CD4-positive, CD25-positive, alpha-beta regulatory T cell (primary cell): ENCODE data around the gene NOS1AP. TPM values are rescaled to one million over a fixed set of nuclear protein-coding genes. Genes with fewer than 3 reads are reported as not detected.
"Not testable (repeated sequence)": the region's sequence is repeated elsewhere in the genome, so short reads cannot be mapped to it uniquely, and the experiment has no call there.

Source experiments
- ATAC-seq, 2 donors: fragments of 150-1000 bp; cut with Tn5 transposase; one replicate each; pipeline ENCODE4 v1.10.0; 2021; ENCODE audit warnings: low read depth in 2 of 2, moderate number of reproducible peaks in 2 of 2, moderate library complexity in 1 of 2
- DNase-seq, 3 donors: peaks; one replicate each; pipeline versions ENCODE4 v3.0.0 to v3.0.0-alpha.2; 2012 to 2022; ENCODE audit warnings: mixed read lengths in 1 of 3
- H3K27ac ChIP-seq: one replicate; pipeline ENCODE4 v1.7.0; 2013; ENCODE audit warnings: mild to moderate bottlenecking, low read length; ENCODE audit not compliant: insufficient read depth, poor library complexity, severe bottlenecking
- H3K27me3 ChIP-seq: one replicate; pipeline ENCODE4 v1.7.0; 2013; ENCODE audit warnings: low read length; ENCODE audit not compliant: control insufficient read depth, insufficient read depth
- H3K36me3 ChIP-seq: one replicate; pipeline ENCODE4 v1.7.0; 2013; ENCODE audit warnings: mild to moderate bottlenecking, low read length, moderate library complexity; ENCODE audit not compliant: control insufficient read depth, insufficient read depth
- H3K4me1 ChIP-seq: 2 replicates; pipeline ENCODE4 v1.7.0; 2013; ENCODE audit warnings: mild to moderate bottlenecking, low read length; ENCODE audit not compliant: insufficient read depth, control insufficient read depth, poor library complexity, severe bottlenecking
- H3K4me3 ChIP-seq: one replicate; pipeline ENCODE4 v1.7.0; 2013; ENCODE audit warnings: low read depth, mild to moderate bottlenecking, low read length, moderate library complexity
- H3K9me3 ChIP-seq, 2 experiments: 1 replicate in 1 of 2; 2 replicates in 1 of 2; pipeline ENCODE4 v1.7.0; 2013; ENCODE audit warnings: low read length in 2 of 2, mild to moderate bottlenecking in 1 of 2, moderate library complexity in 1 of 2; ENCODE audit not compliant: control insufficient read depth in 2 of 2
- H3K27ac Mint-ChIP-seq, 3 donors: one replicate each; pipeline ENCODE4 v1.8.0; 2020 to 2022; ENCODE audit warnings: mild to moderate bottlenecking in 3 of 3, mixed read lengths in 3 of 3, moderate library complexity in 2 of 3
- H3K27me3 Mint-ChIP-seq: one replicate; pipeline ENCODE4 v1.8.0; 2022; ENCODE audit warnings: mild to moderate bottlenecking, mixed read lengths
- H3K36me3 Mint-ChIP-seq: one replicate; pipeline ENCODE4 v1.8.0; 2020; ENCODE audit warnings: mixed read lengths
- H3K4me1 Mint-ChIP-seq, 4 donors: one replicate each; pipeline ENCODE4 v1.8.0; 2020 to 2022; ENCODE audit warnings: mixed read lengths in 4 of 4, mild to moderate bottlenecking in 1 of 4
- H3K4me3 Mint-ChIP-seq, 4 donors: one replicate each; pipeline ENCODE4 v1.8.0; 2020 to 2022; ENCODE audit warnings: mild to moderate bottlenecking in 4 of 4, mixed read lengths in 4 of 4, moderate library complexity in 3 of 4
- H3K9me3 Mint-ChIP-seq, 7 donors: one replicate each; pipeline ENCODE4 v1.8.0; 2020 to 2022; ENCODE audit warnings: mixed read lengths in 7 of 7, mild to moderate bottlenecking in 3 of 7, moderate library complexity in 2 of 7
- polyA plus RNA-seq, 4 donors: library from polyadenylated mRNA; unstranded; fragments of 300-500 nt; fragmentation: Illumina TruSeq; gene quantifications; one replicate each; pipeline ENCODE4 v1.2.3, GENCODE V29; 2021
- total RNA-seq: library from RNA; stranded (reverse); gene quantifications from one replicate; pipeline ENCODE4 v1.2.3, GENCODE V29; 2022

Gene NOS1AP
- total and polyA plus RNA-seq, 5 donors from 2014 or later, result not detected

DNA sequence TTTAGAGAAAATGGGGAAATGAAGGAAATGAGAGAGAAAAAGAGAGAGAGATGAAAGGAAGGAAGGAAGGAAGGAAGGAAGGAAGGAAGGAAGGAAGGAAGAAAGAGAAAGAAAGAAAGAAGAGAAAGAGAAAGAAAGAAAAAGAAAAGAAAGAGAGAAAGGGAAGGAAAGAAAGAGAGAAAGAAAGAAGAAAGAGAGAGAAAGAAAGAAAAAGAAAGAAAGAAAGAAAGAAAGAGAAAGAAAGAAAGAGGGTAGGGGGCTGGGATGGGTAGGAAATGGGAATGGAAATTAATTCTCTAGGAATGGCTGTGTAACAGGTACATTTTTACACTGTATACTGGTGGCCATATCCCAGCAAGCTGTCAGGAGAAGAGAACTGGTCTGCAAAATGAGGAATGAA lies 346.7 kb downstream of the NOS1AP start:
- Histone ChIP-seq H3K9me3 (no peaks in the 10 kb centered on the region), H3K4me3 (no peak overlapping the region), H3K36me3 (no peaks in the 10 kb centered on the region), H3K27ac (no peak overlapping the region), H3K4me1 (no peaks in the 10 kb centered on the region), H3K27me3 (peaks cover 13% of the 10 kb centered on the region)
- Mint-ChIP-seq H3K27me3 (peaks cover 16% of the 10 kb centered on the region), H3K27ac (no peak overlapping the region), H3K9me3 (peaks cover 0 to 1% (median 0%) of the 10 kb centered on the region in 7 donors), H3K36me3 (no peaks in the 10 kb centered on the region), H3K4me3 (no peak overlapping the region), H3K4me1 (no peaks in the 10 kb centered on the region)
- ATAC-seq, result no peak
- DNase-seq, result no peak

- no peak overlapping the region for H3K4me3 ChIP-seq
- no peak for DNase-seq
- Mint-ChIP-seq H3K4me3 (no peak overlapping the region), H3K36me3 (no peaks in the 10 kb centered on the region), H3K4me1 (no peaks in the 10 kb centered on the region), H3K27ac (no peak overlapping the region), H3K27me3 (peaks cover 23% of the 10 kb centered on the region), H3K9me3 (peaks cover 0 to 1% (median 0%) of the 10 kb centered on the region in 7 donors)
- ATAC-seq, result no peak
- H3K27ac ChIP-seq, result no peak overlapping the region
- H3K4me1 ChIP-seq, result no peaks in the 10 kb centered on the region
- H3K36me3 ChIP-seq, result no peaks in the 10 kb centered on the region
- no peaks in the 10 kb centered on the region for H3K9me3 ChIP-seq
- H3K27me3 ChIP-seq, result peaks cover 17% of the 10 kb centered on the region
Observed at GRCh38 chr1:162416909-162417308, 347.4 kb downstream of the NOS1AP start.

DNA sequence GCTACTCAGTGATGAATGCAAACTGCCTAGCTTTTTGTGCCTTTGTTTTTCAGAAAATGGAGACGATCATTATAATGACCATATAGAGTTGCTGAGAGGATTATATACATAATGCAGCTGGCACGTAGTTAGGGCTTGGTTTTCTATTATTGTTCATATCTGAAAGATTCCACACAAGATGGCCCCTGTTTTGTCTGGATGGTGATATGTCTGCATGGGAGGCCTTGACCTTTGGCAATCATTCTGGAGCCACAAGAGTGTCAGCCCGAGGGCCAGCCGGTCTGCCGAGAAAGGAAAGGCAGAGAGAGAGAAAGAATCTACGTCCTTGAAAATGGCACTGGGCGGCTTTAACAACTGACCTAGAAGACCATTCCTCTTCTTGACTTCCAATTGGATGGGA lies 348.2 kb downstream of the NOS1AP start:
- peaks cover 23% of the 10 kb centered on the region for H3K27me3 Mint-ChIP-seq
- H3K27ac ChIP-seq, result no peak overlapping the region
- no peaks in the 10 kb centered on the region for H3K9me3 ChIP-seq
- H3K27ac Mint-ChIP-seq, result no peak overlapping the region
- no peaks in the 10 kb centered on the region for H3K4me1 Mint-ChIP-seq
- DNase-seq (no peak), ATAC-seq (no peak)
- no peaks in the 10 kb centered on the region for H3K36me3 ChIP-seq
- no peaks in the 10 kb centered on the region for H3K36me3 Mint-ChIP-seq
- H3K4me1 ChIP-seq, result no peaks in the 10 kb centered on the region
- no peak overlapping the region for H3K4me3 Mint-ChIP-seq
- peaks cover 15% of the 10 kb centered on the region for H3K27me3 ChIP-seq
- no peak overlapping the region for H3K4me3 ChIP-seq
- H3K9me3 Mint-ChIP-seq, result peaks cover 0 to 1% (median 0%) of the 10 kb centered on the region in 7 donors

- H3K4me3 Mint-ChIP-seq, H3K4me3 ChIP-seq, H3K9me3 ChIP-seq, ATAC-seq, H3K27ac Mint-ChIP-seq, H3K27ac ChIP-seq, H3K4me1 ChIP-seq, H3K36me3 Mint-ChIP-seq, H3K36me3 ChIP-seq, H3K4me1 Mint-ChIP-seq, DNase-seq, H3K9me3 Mint-ChIP-seq: not testable (repeated sequence)
- H3K27me3 ChIP-seq, result peaks cover 15% of the 10 kb centered on the region
- H3K27me3 Mint-ChIP-seq, result peaks cover 19% of the 10 kb centered on the region
Observed at GRCh38 chr1:162418584-162418983, 349.1 kb downstream of the NOS1AP start.

GRCh38 chr1:162419450-162419931 lies 350.0 kb downstream of the NOS1AP start:
- H3K9me3 Mint-ChIP-seq, H3K36me3 Mint-ChIP-seq, H3K27ac ChIP-seq, H3K4me3 ChIP-seq, H3K27ac Mint-ChIP-seq, DNase-seq, H3K4me1 Mint-ChIP-seq, H3K36me3 ChIP-seq, H3K4me1 ChIP-seq, H3K9me3 ChIP-seq, ATAC-seq, H3K4me3 Mint-ChIP-seq: not testable (repeated sequence)
- peaks cover 15% of the 10 kb centered on the region for H3K27me3 ChIP-seq
- peaks cover 19% of the 10 kb centered on the region for H3K27me3 Mint-ChIP-seq

Other genes with a start within 250 kb of the NOS1AP start
- gene OLFML2B, start 45.8 kb upstream of the NOS1AP start, total RNA-seq, result not detected
- gene OLFML2B, start 45.8 kb upstream of the NOS1AP start, polyA plus RNA-seq, result under 1 TPM in 1 of 4 donors, not detected in 3; 0.15 TPM